NT2/D1 (cell line): Measurements from ENCODE around the gene MAP3K9.

Experiments
- DNase-seq: peaks from one replicate; pipeline ENCODE4 v3.0.0-alpha.2; 2011; ENCODE audit warnings: low read depth, low spot score
- H3K27me3 ChIP-seq: 2 replicates; pipeline ENCODE4 v1.6.0; 2011; ENCODE audit warnings: mild to moderate bottlenecking; ENCODE audit not compliant: insufficient read length, insufficient read depth
- H3K36me3 ChIP-seq: 2 replicates; pipeline ENCODE4 v1.6.1; 2011; ENCODE audit warnings: mild to moderate bottlenecking, low read length, mixed read lengths; ENCODE audit not compliant: insufficient read depth, insufficient read length
- H3K4me1 ChIP-seq: 2 replicates; pipeline ENCODE4 v1.5.1; 2011; ENCODE audit not compliant: insufficient read depth, insufficient read length
- H3K4me3 ChIP-seq: 2 replicates; pipeline ENCODE4 v1.5.1; 2011; ENCODE audit warnings: low read depth; ENCODE audit not compliant: insufficient read length
- H3K9ac ChIP-seq: 2 replicates; pipeline ENCODE4 v1.6.0; 2011; ENCODE audit warnings: low read depth; ENCODE audit not compliant: insufficient read length
- H3K9me3 ChIP-seq: 2 replicates; pipeline ENCODE4 v1.5.1; 2011; ENCODE audit warnings: mild to moderate bottlenecking, low read length; ENCODE audit not compliant: insufficient read depth
- SUZ12 ChIP-seq: IDR thresholded peaks from 2 replicates; pipeline ENCODE4 v1.6.1; 2011; ENCODE audit not compliant: insufficient read length, insufficient read depth; ENCODE audit errors: extremely low read depth
- YY1 ChIP-seq: IDR thresholded peaks from 2 replicates; pipeline ENCODE4 v1.6.1; 2011; ENCODE audit not compliant: insufficient read length, insufficient read depth
- ZNF274 ChIP-seq: IDR thresholded peaks from 2 replicates; pipeline ENCODE4 v1.6.1; 2011; ENCODE audit warnings: mild to moderate bottlenecking, low read depth, low read length

MAP3K9 gene

DNA sequence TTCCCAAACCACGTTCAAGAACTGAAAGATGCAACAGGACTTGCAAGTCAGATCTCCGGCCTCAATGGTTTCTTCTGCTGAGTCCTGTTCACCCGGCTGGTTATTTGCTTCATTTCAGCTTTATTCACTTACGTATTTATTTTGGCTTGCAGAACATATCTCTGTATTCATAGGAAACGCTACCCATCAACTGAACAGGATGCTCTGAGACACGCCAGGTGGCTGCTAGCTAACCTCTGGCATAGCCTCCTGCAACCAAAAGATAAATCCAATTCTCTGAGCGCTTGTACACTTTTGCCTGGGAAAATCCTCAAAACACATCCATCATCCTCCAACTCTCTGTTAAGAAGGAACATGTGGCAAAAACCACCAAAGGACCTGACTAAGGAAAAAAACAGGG lies 17.3 kb downstream of the MAP3K9 start:
- Histone ChIP-seq H3K9ac (no peak overlapping the region), H3K4me3 (no peak overlapping the region), H3K4me1 (no peaks in the 10 kb centered on the region), H3K36me3 (peaks cover 41% of the 10 kb centered on the region), H3K27me3 (no peaks in the 10 kb centered on the region), H3K9me3 (no peaks in the 10 kb centered on the region)
- TF ChIP-seq ZNF274 (no peak), SUZ12 (no peak), YY1 (no peak)
- DNase-seq, result no peak

DNA sequence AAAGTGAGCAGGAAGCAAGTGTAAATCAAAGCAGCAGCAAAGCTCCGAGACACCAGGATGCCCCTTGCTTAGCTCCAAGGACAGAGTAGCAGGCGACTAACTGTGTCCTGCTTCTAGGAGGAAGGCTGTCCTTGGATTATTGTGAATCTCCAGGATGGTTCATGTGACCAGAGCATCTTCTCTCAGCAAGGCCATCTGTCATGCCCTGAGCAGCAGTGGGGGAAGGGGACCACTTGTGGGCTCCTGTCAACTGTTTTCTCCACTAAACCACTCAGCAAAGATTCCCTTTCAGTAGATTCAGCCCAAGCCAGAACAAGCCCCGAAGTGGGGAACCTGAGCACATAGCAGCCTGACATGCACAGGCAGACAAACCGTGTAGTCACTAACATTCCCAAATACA lies 19.4 kb downstream of the MAP3K9 start:
- Histone ChIP-seq H3K4me3 (no peak overlapping the region), H3K27me3 (no peaks in the 10 kb centered on the region), H3K36me3 (peaks cover 33% of the 10 kb centered on the region), H3K4me1 (no peaks in the 10 kb centered on the region), H3K9me3 (no peaks in the 10 kb centered on the region), H3K9ac (no peak overlapping the region)
- no peak for DNase-seq
- no peak for TF ChIP-seq ZNF274
- TF ChIP-seq SUZ12, result no peak
- no peak for TF ChIP-seq YY1

DNA sequence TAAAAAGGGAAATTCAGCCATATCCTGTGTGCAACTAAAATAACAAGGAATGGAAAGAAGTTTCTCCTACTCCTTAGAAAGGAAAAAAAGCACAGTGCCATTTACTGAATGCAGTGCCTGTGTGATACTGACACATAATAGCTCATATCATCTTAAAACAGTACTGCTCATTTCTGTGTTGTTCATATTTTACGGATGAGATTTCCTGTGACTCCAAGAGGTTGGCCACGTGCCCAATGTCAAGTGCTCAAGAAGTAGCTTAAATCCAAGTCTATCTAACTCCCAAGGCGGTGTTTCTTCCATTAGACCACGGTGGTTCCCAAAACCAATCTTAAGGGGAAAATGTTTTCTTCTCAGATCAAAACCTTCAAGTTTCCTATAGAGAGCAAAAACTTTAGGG lies 20.0 kb downstream of the MAP3K9 start:
- TF ChIP-seq YY1, result no peak
- no peak for TF ChIP-seq SUZ12
- no peak for TF ChIP-seq ZNF274
- Histone ChIP-seq H3K4me3 (no peak overlapping the region), H3K36me3 (peaks cover 33% of the 10 kb centered on the region), H3K9me3 (no peaks in the 10 kb centered on the region), H3K4me1 (no peaks in the 10 kb centered on the region), H3K27me3 (no peaks in the 10 kb centered on the region), H3K9ac (no peak overlapping the region)
- no peak for DNase-seq

DNA sequence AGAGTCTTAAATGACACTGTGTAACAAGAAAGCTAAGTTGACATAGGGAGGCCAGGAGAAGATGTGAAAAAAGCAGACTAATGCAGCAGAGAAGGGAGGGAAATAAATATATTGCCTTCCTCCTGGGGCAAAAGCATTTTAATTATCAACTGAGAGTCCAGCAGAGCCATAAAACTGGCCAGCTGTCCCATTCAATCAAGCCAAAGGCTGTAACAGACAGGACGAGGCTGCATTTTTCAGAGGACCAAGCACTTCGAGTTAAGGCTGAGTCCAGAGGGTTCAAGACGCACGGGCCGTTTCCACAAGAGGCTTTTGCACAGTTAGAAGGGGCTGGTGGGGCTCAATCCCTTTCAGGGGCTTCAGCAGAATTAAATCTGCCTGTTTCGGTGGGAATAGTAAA lies 20.4 kb downstream of the MAP3K9 start:
- DNase-seq, result no peak
- H3K27me3 ChIP-seq, result no peaks in the 10 kb centered on the region
- TF ChIP-seq ZNF274 (no peak), YY1 (no peak), SUZ12 (no peak)
- no peaks in the 10 kb centered on the region for H3K4me1 ChIP-seq
- peaks cover 29% of the 10 kb centered on the region for H3K36me3 ChIP-seq
- no peaks in the 10 kb centered on the region for H3K9me3 ChIP-seq
- no peak overlapping the region for H3K9ac ChIP-seq
- H3K4me3 ChIP-seq, result no peak overlapping the region

DNA sequence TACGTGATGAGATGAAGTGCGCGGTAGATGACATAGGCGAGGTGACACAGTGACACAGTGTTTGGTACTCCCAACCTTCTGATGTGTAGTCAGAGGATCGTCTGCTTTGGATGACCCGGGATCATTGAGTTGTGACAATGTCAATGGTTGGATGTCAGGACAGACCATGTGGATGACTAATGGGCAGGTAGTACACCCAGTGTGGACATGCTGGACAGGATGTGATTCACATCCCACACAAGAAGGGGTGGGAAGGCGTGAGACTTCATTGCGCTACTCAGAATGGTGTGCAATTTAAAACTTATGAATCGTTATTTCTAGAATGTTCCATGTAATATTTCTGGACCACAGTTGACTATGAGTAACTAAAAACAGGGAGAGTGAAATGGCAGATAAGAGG lies 23.8 kb downstream of the MAP3K9 start:
- H3K36me3 ChIP-seq, result peaks cover 3% of the 10 kb centered on the region
- H3K9me3 ChIP-seq, result no peaks in the 10 kb centered on the region
- DNase-seq, result no peak

DNA sequence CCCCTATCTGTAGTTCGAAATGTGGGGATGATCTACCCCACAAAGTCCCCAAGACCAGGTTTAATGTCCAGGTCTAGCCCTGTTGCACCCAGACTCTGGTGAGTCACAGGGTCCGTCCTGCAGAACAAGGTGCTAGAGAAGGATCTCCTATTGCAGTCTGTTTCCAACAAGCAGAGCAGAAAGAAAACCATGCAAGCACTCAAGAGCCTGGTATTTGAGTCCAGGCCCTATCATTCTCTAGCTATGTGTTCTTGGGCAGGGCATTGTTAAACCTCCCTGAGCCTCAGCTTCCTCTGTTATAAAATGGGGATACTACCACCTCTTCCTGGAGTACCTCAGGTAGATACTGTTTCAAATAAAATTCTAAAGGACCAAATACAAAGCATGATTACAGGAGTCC lies 24.4 kb downstream of the MAP3K9 start:
- Histone ChIP-seq H3K4me3 (no peak overlapping the region), H3K9ac (no peak overlapping the region), H3K27me3 (no peaks in the 10 kb centered on the region), H3K9me3 (no peaks in the 10 kb centered on the region), H3K4me1 (no peaks in the 10 kb centered on the region), H3K36me3 (peaks cover 3% of the 10 kb centered on the region)
- DNase-seq, result no peak
- TF ChIP-seq ZNF274, result no peak

More for the DNA sequence above, 23.8 kb downstream of the MAP3K9 start:
- no peaks in the 10 kb centered on the region for H3K4me1 ChIP-seq
- TF ChIP-seq SUZ12, result no peak
- no peak for TF ChIP-seq YY1
- no peak for TF ChIP-seq ZNF274
- no peaks in the 10 kb centered on the region for H3K27me3 ChIP-seq
- no peak overlapping the region for H3K4me3 ChIP-seq
- H3K9ac ChIP-seq, result no peak overlapping the region

DNA sequence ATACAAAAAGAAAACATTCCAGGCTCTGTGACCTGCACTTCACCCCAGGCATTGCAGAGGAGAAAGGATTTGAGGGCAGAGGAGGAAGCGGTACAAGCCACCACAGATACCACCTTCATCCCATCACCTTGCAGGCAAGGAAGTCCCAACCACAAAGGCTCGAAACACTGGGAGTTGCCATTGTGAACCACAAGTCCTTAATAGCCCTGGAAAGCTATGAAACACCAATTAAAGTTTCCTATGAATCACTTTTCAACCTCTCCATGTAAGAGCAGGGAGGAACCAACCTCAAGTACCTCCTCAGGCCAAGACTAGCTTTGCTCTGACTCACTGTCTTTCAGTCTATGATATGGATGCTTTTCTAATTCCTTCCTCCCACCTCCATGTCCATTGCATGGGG lies 27.0 kb downstream of the MAP3K9 start:
- Histone ChIP-seq H3K4me1 (no peaks in the 10 kb centered on the region), H3K27me3 (no peaks in the 10 kb centered on the region), H3K9ac (no peak overlapping the region), H3K36me3 (peaks cover 3% of the 10 kb centered on the region), H3K9me3 (no peaks in the 10 kb centered on the region), H3K4me3 (no peak overlapping the region)
- TF ChIP-seq ZNF274 (no peak), YY1 (no peak), SUZ12 (no peak)
- DNase-seq, result no peak

DNA sequence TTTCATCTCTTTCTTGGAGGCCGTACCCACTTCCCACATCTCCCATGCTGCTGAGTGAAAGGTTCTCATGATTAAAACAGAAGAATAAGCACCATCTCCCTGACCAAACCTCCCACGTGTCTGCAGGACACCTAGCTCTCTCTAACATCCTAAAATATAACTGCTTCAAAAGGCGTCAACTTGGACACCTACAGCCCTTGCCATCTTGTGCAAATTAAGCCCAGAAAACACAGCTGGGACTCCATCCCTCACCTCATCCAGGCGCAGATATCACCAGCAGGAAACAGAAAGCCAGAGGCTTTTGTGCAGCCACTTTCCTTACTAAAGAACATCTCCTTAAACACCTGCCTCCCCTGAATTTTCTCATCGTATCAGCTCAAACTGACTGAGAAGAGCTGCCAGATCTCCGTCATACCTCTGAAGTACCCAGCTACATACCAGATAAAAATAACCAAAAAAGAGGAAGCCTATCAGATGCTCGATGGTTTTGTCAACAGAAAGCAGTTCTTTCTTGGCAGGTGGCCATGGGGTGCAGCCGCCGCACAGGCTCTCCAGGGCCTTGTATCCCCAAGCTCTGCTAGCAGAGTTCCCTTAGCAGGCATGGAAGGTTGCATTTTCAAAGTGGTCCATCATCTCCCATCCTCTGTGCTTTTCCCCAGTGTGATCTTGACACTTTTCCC lies 28.8 kb downstream of the MAP3K9 start:
- TF ChIP-seq SUZ12, result no peak
- no peak for TF ChIP-seq YY1
- TF ChIP-seq ZNF274, result no peak
- Histone ChIP-seq H3K4me3 (no peak overlapping the region), H3K27me3 (no peaks in the 10 kb centered on the region), H3K9ac (no peak overlapping the region), H3K9me3 (no peaks in the 10 kb centered on the region), H3K4me1 (no peaks in the 10 kb centered on the region), H3K36me3 (peaks cover 3% of the 10 kb centered on the region)
- DNase-seq, result no peak
